GM19324 (cell line): ENCODE data around the gene CDH13.
A peak's percentile ranks its signal among the peaks of the same experiment; 100 is the strongest.

Source experiments
- ATAC-seq: cut with Tn5 transposase; IDR thresholded peaks from one replicate; pipeline ENCODE4 v1.9.1; 2021; ENCODE audit warnings: mild to moderate bottlenecking, moderate library complexity; ENCODE audit not compliant: unreplicated experiment, low FRiP score

CDH13 gene

GRCh38 chr16:82649766-82650165 lies 23.0 kb downstream of the CDH13 start:
- ATAC-seq, result no peak

- no peak for ATAC-seq
Measured at GRCh38 chr16:82650804-82651203, 24.0 kb downstream of the CDH13 start.

GRCh38 chr16:82651921-82652601 lies 25.3 kb downstream of the CDH13 start:
- ATAC-seq, result peak; percentile 53

GRCh38 chr16:82652826-82653225 lies 26.1 kb downstream of the CDH13 start:
- ATAC-seq, result no peak

GRCh38 chr16:82653550-82654511 lies 27.1 kb downstream of the CDH13 start:
- ATAC-seq, result no peak

GRCh38 chr16:82655072-82655714 lies 28.4 kb downstream of the CDH13 start:
- no peak for ATAC-seq

GRCh38 chr16:82655720-82656490 lies 29.1 kb downstream of the CDH13 start:
- ATAC-seq, result no peak

- no peak for ATAC-seq
Measured at GRCh38 chr16:82657239-82657638, 30.5 kb downstream of the CDH13 start.

- ATAC-seq, result no peak
Measured at GRCh38 chr16:82657786-82658185, 31.0 kb downstream of the CDH13 start.

GRCh38 chr16:82658796-82659195 lies 32.0 kb downstream of the CDH13 start:
- no peak for ATAC-seq

GRCh38 chr16:82660075-82660645 lies 33.4 kb downstream of the CDH13 start:
- ATAC-seq, result no peak

- ATAC-seq, result no peak
Measured at GRCh38 chr16:82660966-82661365, 34.2 kb downstream of the CDH13 start.

GRCh38 chr16:82664181-82664580 lies 37.4 kb downstream of the CDH13 start:
- no peak for ATAC-seq

- no peak for ATAC-seq
Measured at GRCh38 chr16:82665025-82665424, 38.3 kb downstream of the CDH13 start.

GRCh38 chr16:82667437-82667836 lies 40.7 kb downstream of the CDH13 start:
- ATAC-seq, result no peak

- ATAC-seq, result no peak
Measured at GRCh38 chr16:82668094-82668493, 41.3 kb downstream of the CDH13 start.

GRCh38 chr16:82671741-82672140 lies 45.0 kb downstream of the CDH13 start:
- no peak for ATAC-seq

- ATAC-seq, result no peak
Measured at GRCh38 chr16:82672676-82673075, 45.9 kb downstream of the CDH13 start.

- no peak for ATAC-seq
Measured at GRCh38 chr16:82675300-82675699, 48.5 kb downstream of the CDH13 start.

- ATAC-seq, result no peak
Measured at GRCh38 chr16:82681592-82681991, 54.8 kb downstream of the CDH13 start.
